ENCODE data around the gene HEMK1.
A peak's percentile ranks its signal among the peaks of the same experiment; 100 is the strongest.

The HEMK1 gene

GRCh38 chr3:50603261-50604109 is 34.2 kb downstream of the HEMK1 start:
- no peak for DNase-seq

- DNase-seq, result no peak
Observed at GRCh38 chr3:50604110-50604621, 34.8 kb downstream of the HEMK1 start.

GRCh38 chr3:50604628-50605588 is 35.6 kb downstream of the HEMK1 start:
- no peak for DNase-seq

- DNase-seq, result peak; percentile 12
Observed at GRCh38 chr3:50605901-50606326, 36.6 kb downstream of the HEMK1 start.

- DNase-seq, result no peak
Observed at GRCh38 chr3:50606596-50606995, 37.3 kb downstream of the HEMK1 start.

GRCh38 chr3:50607271-50608091 is 38.2 kb downstream of the HEMK1 start:
- peak; percentile 11 for DNase-seq

GRCh38 chr3:50608278-50608677 is 39.0 kb downstream of the HEMK1 start:
- DNase-seq, result no peak

GRCh38 chr3:50609071-50609762 is 39.9 kb downstream of the HEMK1 start:
- no peak for DNase-seq

- DNase-seq, result no peak
Observed at GRCh38 chr3:50609763-50610085, 40.4 kb downstream of the HEMK1 start.

- peak; percentile 7 for DNase-seq
Observed at GRCh38 chr3:50610181-50610971, 41.1 kb downstream of the HEMK1 start.

GRCh38 chr3:50610992-50611463 is 41.7 kb downstream of the HEMK1 start:
- DNase-seq, result no peak

- DNase-seq, result peak; percentile 92
Observed at GRCh38 chr3:50611464-50612233, 42.3 kb downstream of the HEMK1 start, which contains the start of gene CISH. CISH (minus strand) TSS chr3:50611774; CDS start chr3:50611650, 124 bp downstream.

- no peak for DNase-seq
Observed at GRCh38 chr3:50612234-50612882, 43.0 kb downstream of the HEMK1 start.

- DNase-seq, result no peak
Observed at GRCh38 chr3:50612970-50613846, 43.9 kb downstream of the HEMK1 start.

- no peak for DNase-seq
Observed at GRCh38 chr3:50615190-50615589, 45.9 kb downstream of the HEMK1 start.

- peak; percentile 82 for DNase-seq
Observed at GRCh38 chr3:50616003-50616769, 46.9 kb downstream of the HEMK1 start.

- peak; percentile 89 for DNase-seq
Observed at GRCh38 chr3:50616770-50617095, 47.4 kb downstream of the HEMK1 start.
